K562 (cell line): ENCODE results near the gene RHEB.

Experiments used
- ATF7 ChIP-seq: fragments of 450-650 bp; IDR thresholded peaks from 2 replicates; pipeline ENCODE4 v1.7.1; 2014; ENCODE audit warnings: mild to moderate bottlenecking, moderate library complexity
- MEF2A ChIP-seq: IDR thresholded peaks from 2 replicates; pipeline ENCODE4 v1.6.1; 2011; ENCODE audit warnings: low read depth, mild to moderate bottlenecking, low read length, moderate library complexity; ENCODE audit not compliant: control insufficient read depth
- U2AF2 ChIP-seq: fragments of 200-400 bp; formaldehyde crosslinking; optimal IDR thresholded peaks from 2 replicates; pipeline ENCODE3; 2017; ENCODE audit warnings: low read depth, mild to moderate bottlenecking, low read length
- ZBED1 ChIP-seq: IDR thresholded peaks from 2 replicates; pipeline ENCODE4 v1.6.1; 2014

- TF ChIP-seq MEF2A = no peak
- TF ChIP-seq U2AF2 = no peak
- no peak for TF ChIP-seq ZBED1
- TF ChIP-seq ATF7 = no peak
Measured at GRCh38 chr7:151449990-151450389, 69.7 kb downstream of the RHEB start.
